ENCODE measurements around the gene SPOCD1.

Gene SPOCD1

DNA sequence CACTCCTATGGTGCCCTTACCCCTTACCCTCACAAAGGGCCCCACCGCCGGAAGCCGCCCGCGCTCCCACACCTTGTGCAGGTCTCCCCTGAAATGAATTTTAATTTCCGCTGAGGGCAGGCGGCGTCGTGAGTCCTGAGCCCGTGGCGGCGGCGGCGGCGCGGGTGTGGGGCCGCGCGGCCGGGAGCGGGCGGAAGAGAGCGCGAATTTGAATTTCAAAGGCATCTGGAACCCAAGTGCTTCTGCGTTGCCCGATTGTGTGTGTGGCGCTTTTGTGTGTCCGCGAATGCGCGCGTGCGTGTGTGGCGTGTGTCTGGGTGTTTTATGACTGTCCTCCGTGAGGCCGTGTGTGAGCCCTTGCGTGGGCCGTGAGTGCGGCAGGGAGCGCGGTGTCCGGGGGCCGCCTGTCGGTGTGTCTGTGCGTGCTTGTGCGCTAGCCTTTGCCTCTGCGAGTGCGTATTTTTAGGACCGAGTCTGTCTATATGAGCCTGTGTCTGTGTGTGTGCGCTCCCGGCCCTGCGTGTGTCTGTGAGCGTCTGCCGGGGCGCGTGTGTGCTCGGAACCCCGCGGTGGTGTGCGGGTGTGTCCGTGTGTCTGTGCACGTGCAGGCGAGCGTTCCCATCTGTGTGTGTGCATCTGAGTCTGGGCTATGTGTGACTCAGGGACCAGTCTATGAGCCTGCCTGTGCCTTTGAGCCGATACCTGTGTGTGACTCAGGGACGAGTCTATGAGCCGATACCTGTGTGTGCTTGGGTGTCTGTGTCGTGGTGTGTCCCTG is 43.7 kb downstream of the SPOCD1 start:
- no peak for DNase-seq (ENCODE audit: low read depth)

- DNase-seq (ENCODE audit: low read depth): no peak
Measured at GRCh38 chr1:31769720-31770390, 46.0 kb downstream of the SPOCD1 start.

DNA sequence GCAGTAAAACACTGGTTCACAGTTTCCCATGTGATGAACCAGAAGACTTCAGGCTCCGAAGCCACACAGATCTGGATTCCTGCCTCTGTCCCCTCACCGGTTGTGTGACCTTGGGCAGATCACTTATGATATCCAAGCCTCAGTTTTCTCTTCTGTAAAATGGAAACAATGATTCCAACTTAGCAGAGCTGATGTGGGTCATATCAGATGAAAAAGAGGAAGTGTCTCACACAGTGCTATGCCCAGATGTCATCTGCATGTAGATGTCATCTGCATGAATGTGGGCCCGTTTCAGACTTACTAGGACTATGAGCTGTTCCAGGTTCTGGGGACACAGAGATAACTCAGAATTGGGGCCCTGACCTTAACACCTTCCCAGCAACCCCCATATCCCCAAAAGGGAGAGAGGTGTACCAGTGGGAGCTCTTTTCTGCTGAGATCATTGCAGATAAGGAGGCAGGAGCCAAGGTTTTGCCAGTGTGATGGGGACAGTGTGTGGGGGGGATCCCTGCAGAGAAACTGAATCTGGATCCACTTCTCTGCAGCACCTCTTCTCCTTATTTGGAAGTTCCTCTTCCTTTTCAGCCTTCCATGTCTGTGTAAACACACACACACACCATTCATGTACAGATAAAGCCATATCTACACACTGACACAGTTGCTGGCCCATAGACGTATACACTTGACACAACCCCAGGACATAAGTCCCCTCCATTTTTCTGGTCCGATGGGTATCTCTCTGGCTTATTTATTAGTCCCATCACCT is 46.7 kb downstream of the SPOCD1 start:
- DNase-seq (ENCODE audit: low read depth): no peak

DNA sequence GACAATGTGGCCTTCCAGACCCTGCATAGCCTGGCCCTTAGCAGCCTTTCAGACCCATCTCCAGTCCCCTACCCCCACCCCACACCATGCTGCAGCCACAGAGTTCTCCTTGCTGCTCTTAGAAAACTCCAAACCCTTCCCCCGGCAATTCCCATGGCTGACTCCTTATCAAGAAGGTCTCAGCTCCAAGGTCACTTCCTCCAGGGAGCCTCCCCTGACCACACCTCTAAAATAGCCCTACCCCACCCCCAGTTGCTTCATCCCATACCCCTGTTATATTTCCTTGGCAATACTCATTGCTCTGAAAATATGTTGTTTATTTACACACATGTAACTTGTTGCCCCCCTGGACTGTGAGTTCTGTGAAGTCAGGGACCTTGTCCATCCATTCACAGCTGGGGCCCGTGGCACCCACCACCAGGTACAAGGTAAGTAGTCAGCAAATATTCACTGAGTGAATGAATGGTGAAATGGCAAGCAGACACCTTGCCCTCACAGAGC is 47.4 kb downstream of the SPOCD1 start:
- no peak for DNase-seq (ENCODE audit: low read depth)

GRCh38 chr1:31767225-31767624 is 48.6 kb downstream of the SPOCD1 start:
- no peak for DNase-seq (ENCODE audit: low read depth)

DNA sequence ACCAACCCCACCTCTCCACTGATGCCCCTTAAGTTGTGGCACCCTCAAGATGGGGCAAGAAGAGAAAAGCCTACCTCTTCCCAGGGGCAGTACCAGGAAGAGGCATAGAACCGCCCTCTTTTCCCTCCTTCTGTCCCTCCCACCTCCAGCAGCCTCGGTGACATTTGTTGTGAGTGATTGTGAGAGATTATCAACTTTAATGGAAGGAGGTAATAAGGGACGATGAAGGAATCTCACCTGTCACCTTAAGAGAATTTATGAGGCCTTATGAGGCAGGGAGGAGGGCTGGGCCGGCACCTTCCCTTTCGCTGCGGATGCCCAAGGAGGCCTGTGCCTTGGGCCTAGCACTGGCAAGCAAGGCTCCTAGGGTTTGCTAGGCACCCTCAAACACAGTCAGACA is 50.3 kb downstream of the SPOCD1 start:
- DNase-seq (ENCODE audit: low read depth): no peak

GRCh38 chr1:31765041-31765467 is 50.8 kb downstream of the SPOCD1 start:
- no peak for DNase-seq (ENCODE audit: low read depth)

- peak; percentile 10 for DNase-seq (ENCODE audit: low read depth)
Measured at GRCh38 chr1:31764312-31765040, 51.3 kb downstream of the SPOCD1 start, which contains the start of gene ADGRB2. TSS of gene ADGRB2 (minus strand) at chr1:31764340. CDS start at chr1:31757221, 7,119 bp downstream.

- DNase-seq (ENCODE audit: low read depth): no peak
Measured at GRCh38 chr1:31763671-31764311, 52.0 kb downstream of the SPOCD1 start.

GRCh38 chr1:31762726-31763670 is 52.8 kb downstream of the SPOCD1 start:
- peak; percentile 37 for DNase-seq (ENCODE audit: low read depth)

GRCh38 chr1:31762323-31762722 is 53.5 kb downstream of the SPOCD1 start:
- no peak for DNase-seq (ENCODE audit: low read depth)

DNA sequence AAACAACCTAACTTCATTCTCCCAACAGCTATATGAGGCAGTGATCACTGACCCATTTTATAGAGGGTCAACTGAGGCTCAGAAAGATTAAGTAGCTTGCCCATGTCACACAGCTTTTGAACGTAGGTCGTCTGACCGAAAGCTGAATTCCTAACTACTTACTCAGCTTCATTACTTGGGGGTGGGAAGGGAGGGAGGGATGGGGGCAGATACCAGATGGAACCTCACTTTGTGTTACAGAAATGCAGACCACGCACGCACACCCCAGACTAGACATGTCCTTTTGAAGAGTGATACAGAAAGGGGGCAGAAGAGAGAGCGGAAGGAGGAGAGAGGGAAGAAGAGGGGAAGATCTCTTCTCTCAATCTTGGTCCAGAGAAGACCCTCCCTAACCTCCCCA is 53.9 kb downstream of the SPOCD1 start:
- no peak for DNase-seq (ENCODE audit: low read depth)

DNA sequence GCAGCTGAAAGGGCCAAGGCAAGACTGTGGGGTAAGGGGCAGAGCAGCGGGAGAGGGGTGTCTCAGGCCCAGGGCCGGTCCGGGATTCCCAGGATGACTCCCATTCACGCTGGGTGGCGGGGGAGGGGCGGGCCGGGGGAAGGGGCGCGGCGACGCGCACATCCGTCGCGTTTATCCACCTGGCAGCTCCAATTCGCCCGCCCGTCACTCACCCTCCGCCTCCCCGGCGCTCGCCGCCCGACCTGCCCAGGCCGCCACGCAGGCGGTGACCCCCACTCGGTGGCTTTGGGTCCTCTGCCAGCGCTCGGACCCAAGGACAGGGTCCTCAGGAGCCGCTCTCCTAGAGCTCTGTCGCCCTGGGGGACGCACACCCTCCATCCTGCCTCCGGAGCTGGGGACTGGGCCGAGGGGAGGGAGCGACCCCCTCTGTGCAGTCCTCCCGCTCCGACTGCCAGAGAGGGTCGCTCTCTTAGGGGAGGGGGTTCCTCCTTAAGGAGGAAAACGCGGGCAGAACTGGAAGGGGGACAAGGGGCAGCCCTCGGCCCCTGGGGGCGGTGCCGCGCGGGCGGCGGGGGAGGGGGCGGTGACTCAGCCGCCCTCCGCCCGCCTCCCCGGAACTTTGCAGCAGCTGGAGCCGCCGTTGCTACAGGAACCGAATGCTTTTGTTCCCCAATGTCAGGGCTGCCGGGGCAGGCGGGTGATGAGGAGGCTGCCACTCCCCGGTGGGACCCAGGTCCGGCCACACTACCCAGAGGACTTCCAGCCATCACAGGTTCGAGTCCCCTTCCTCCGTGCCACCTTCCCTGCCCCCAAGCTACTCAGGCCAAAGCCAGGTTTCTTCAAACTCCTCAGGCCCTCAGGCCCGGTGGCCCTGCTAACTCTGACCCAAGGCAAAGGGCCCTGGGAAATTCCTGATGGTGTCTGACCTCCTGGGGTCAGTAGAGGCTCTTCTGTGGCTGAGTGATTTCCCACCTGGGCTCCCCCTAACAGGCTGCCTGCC is 55.1 kb downstream of the SPOCD1 start:
- peak; percentile 46 for DNase-seq (ENCODE audit: low read depth)

DNA sequence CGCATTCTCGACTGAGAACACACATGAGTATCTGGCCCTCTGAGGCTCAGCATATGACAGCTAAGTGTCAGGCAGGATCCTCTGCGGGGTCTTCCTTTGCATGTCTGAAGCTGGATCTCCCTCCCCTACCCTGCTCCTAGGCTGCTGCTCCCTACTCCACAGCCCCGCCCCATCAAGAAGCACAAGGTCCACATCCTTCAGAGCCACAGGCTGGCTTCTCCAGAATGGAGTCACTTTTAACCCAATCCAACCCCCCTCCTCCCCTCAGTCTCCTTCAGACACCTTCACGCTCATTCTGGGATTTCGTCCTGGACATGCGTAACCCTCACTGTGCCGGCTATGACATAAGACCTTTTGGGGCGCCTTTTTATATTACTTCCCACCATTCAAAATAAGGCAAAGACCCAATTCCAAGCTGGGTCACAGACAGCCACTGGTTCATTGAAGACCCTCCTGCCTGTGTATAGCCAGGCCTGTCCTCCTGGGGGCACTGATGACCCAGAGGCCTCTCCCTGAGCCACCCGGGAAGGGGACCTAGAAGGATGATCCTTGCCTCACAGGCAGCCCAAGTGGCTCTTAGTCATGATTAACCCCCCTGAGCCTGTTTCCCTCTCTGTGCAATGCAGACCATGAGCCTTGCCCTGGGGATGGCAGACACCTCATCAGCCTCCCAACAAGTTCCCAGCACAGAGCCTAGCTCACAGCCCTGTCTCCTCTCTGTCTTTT is 56.4 kb downstream of the SPOCD1 start:
- no peak for DNase-seq (ENCODE audit: low read depth)

DNA sequence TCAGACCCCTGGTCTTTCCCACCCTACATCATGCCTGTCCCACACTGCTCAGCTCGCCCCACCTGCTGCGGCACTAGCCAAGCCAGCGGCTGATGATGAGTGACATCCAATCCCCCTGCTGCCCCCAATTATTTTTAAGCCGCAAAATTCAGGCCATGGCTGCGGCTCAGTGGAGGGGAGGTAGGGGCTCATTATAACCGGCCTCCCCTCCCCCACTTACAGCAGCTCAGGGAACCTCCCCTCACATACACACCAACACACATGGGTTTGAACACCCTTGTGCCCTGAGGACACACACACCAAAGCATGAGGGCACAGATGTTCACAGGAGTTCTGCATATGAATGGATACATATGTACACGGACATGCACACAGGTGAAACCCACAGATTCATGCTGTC is 57.0 kb downstream of the SPOCD1 start:
- DNase-seq (ENCODE audit: low read depth): no peak

DNA sequence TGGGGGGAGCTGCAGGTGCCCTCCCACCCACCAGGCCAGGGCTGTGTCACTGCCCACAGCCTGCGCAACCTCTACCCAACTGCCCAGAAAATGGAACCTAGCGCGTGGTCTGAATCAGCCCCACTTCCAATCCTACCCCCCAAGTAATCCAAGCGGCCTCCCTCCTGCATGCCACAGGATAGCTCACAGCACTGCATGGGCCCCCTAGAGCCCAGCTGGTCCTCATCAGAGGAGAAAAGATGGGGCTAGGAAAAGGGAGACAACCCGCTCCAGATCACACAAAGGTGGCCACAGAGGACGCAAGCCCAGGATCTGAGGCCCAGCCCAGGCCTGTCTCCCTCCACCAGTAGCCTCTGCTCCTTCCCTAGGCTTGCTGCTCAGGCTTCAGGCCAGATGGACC is 57.8 kb downstream of the SPOCD1 start:
- DNase-seq (ENCODE audit: low read depth): no peak

DNA sequence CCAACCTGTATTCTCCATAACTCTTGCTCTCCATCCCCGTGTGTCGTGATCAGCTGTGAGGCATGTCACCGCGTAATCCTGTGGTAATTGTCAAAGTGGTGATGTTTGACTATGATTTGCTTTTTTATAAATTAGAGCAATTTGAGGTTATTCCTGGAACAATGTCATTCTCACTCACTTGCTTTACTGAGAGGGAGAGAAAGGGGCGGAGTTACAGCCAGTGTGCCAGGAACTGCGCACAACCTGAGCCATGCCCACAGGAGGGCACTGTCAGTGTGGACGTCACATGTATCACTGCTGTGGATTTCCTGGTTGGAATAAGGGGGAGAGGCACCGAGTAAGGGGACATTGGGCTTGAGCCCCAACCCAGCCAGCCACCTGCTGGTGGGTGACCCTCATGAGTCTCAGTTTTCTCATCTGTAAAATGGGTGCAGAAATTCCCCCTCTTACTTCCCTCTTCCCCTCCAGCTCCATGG is 58.6 kb downstream of the SPOCD1 start:
- no peak for DNase-seq (ENCODE audit: low read depth)

DNA sequence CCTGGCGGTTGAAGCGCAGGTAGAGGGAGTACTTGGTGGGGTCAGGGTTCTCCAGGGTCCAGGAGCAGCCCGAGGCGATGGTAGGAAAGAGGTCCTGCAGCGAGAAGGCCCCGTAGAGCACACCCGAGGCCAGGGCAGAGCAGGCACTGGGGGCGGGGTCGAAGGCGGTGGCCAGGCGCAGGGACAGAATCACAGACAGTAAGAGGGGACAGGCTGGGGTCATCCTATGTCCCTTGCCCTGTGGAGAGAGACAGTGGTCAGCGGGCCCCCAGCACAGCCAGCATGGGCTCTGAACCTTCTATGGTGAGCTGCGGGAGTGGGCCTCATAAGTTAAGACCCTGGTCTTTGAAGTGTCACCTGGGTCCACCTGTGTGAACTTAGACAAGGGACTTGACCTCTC is 59.2 kb downstream of the SPOCD1 start:
- DNase-seq (ENCODE audit: low read depth): no peak
